GM04504 (cell line): ENCODE measurements around the gene HDAC4.
"Not testable (repeated sequence)": the region's sequence is repeated elsewhere in the genome, so short reads cannot be mapped to it uniquely, and the experiment has no call there.

ENCODE experiments used
- DNase-seq: peaks from one replicate; pipeline ENCODE4 v3.0.0-alpha.2; 2012; ENCODE audit warnings: low read depth

HDAC4 gene

GRCh38 chr2:239400596-239401066, at the start of gene HDAC4:
Gene HDAC4, minus strand, starts transcription at chr2:239401020. Its CDS starts 48,321 bp downstream, at chr2:239352699.
- no peak for DNase-seq

GRCh38 chr2:239449468-239449867, 48.6 kb upstream of the HDAC4 start:
- DNase-seq = not testable (repeated sequence)

GRCh38 chr2:239445771-239446524, 45.1 kb upstream of the HDAC4 start:
- no peak for DNase-seq

GRCh38 chr2:239444626-239445577, 44.1 kb upstream of the HDAC4 start:
- DNase-seq = peak; percentile 34

GRCh38 chr2:239443666-239444567, 43.1 kb upstream of the HDAC4 start:
- DNase-seq = peak; percentile 50

- DNase-seq = no peak
These were observed 42.3 kb upstream of the HDAC4 start for GRCh38 chr2:239443102-239443620.

- DNase-seq = no peak
These were observed 41.4 kb upstream of the HDAC4 start for GRCh38 chr2:239442192-239442591.

GRCh38 chr2:239441261-239442078, 40.6 kb upstream of the HDAC4 start:
- no peak for DNase-seq

- DNase-seq = no peak
These were observed 39.7 kb upstream of the HDAC4 start for GRCh38 chr2:239440511-239440959.

GRCh38 chr2:239439754-239440315, 39.0 kb upstream of the HDAC4 start:
- DNase-seq = no peak

GRCh38 chr2:239438995-239439753, 38.4 kb upstream of the HDAC4 start:
- DNase-seq = no peak

GRCh38 chr2:239438368-239438767, 37.5 kb upstream of the HDAC4 start:
- DNase-seq = no peak

- DNase-seq = no peak
These were observed 36.0 kb upstream of the HDAC4 start for GRCh38 chr2:239436669-239437335.

GRCh38 chr2:239436076-239436475, 35.3 kb upstream of the HDAC4 start:
- DNase-seq = no peak

- no peak for DNase-seq
These were observed 33.1 kb upstream of the HDAC4 start for GRCh38 chr2:239433777-239434403.

- no peak for DNase-seq
These were observed 31.4 kb upstream of the HDAC4 start for GRCh38 chr2:239432174-239432573.

- DNase-seq = no peak
These were observed 30.7 kb upstream of the HDAC4 start for GRCh38 chr2:239431536-239431935.
